Measurements from ENCODE around the gene PDCD6IP. TPM values are rescaled to one million over a fixed set of nuclear protein-coding genes. Genes with fewer than 3 reads are reported as not detected.

PDCD6IP gene
- total RNA-seq, 2 donors from 2014 or later: 165 to 251 TPM

- Histone ChIP-seq H3K36me3 (no peaks in the 10 kb centered on the region), H3K4me3 (no peak overlapping the region), H3K4me1 (replicated peaks) (no peaks in the 10 kb centered on the region), H3K9me3 (no peaks in the 10 kb centered on the region), H3K27ac (no peak overlapping the region), H3K27me3 (replicated peaks; ENCODE audit: insufficient read depth) (no peaks in the 10 kb centered on the region)
- TF ChIP-seq POLR2AphosphoS5 (IDR thresholded peaks at IDR 0.05) (no peak), POLR2A (IDR thresholded peaks at IDR 0.05) (no peak), CTCF (IDR thresholded peaks at IDR 0.05) (no peak)
- DNase-seq (ENCODE audit: low spot score): no peak
- intact Hi-C loops (cut with DNase I): no loop called here
- 82% methylated on average over 11 of the region's 11 CpGs for WGBS
Measured at GRCh38 chr3:33900809-33901505, 102.5 kb downstream of the PDCD6IP start.

GRCh38 chr3:33901862-33902563 lies 103.6 kb downstream of the PDCD6IP start:
- Histone ChIP-seq H3K27ac (no peak overlapping the region), H3K36me3 (no peaks in the 10 kb centered on the region), H3K4me3 (no peak overlapping the region), H3K4me1 (replicated peaks) (no peaks in the 10 kb centered on the region), H3K9me3 (no peaks in the 10 kb centered on the region), H3K27me3 (replicated peaks; ENCODE audit: insufficient read depth) (no peaks in the 10 kb centered on the region)
- intact Hi-C loops (cut with DNase I): no loop called here
- WGBS: 60% methylated on average over 6 of the region's 6 CpGs
- TF ChIP-seq POLR2AphosphoS5 (IDR thresholded peaks at IDR 0.05) (no peak), CTCF (IDR thresholded peaks at IDR 0.05) (no peak), POLR2A (IDR thresholded peaks at IDR 0.05) (no peak)
- DNase-seq (ENCODE audit: low spot score): no peak

GRCh38 chr3:33904730-33905129 lies 106.3 kb downstream of the PDCD6IP start:
- H3K36me3 ChIP-seq: no peaks in the 10 kb centered on the region
- WGBS: 94% methylated on average over 3 of the region's 3 CpGs
- H3K4me3 ChIP-seq: no peak overlapping the region
- intact Hi-C loops (cut with DNase I): no loop called here
- H3K4me1 ChIP-seq (replicated peaks): no peaks in the 10 kb centered on the region
- no peak overlapping the region for H3K27ac ChIP-seq
- no peak for TF ChIP-seq CTCF (IDR thresholded peaks at IDR 0.05)
- TF ChIP-seq POLR2A (IDR thresholded peaks at IDR 0.05): no peak
- no peak for TF ChIP-seq POLR2AphosphoS5 (IDR thresholded peaks at IDR 0.05)
- DNase-seq (ENCODE audit: low spot score): no peak
- H3K9me3 ChIP-seq: no peaks in the 10 kb centered on the region
- no peaks in the 10 kb centered on the region for H3K27me3 ChIP-seq (replicated peaks; ENCODE audit: insufficient read depth)

- H3K4me1 ChIP-seq (replicated peaks): no peaks in the 10 kb centered on the region
- H3K27ac ChIP-seq: no peak overlapping the region
- intact Hi-C loops (cut with DNase I): no loop called here
- WGBS: 61% methylated on average over 4 of the region's 4 CpGs
- no peaks in the 10 kb centered on the region for H3K36me3 ChIP-seq
- H3K27me3 ChIP-seq (replicated peaks; ENCODE audit: insufficient read depth): no peaks in the 10 kb centered on the region
- H3K9me3 ChIP-seq: no peaks in the 10 kb centered on the region
- no peak for DNase-seq (ENCODE audit: low spot score)
- H3K4me3 ChIP-seq: no peak overlapping the region
- TF ChIP-seq POLR2A (IDR thresholded peaks at IDR 0.05): no peak
- no peak for TF ChIP-seq POLR2AphosphoS5 (IDR thresholded peaks at IDR 0.05)
- no peak for TF ChIP-seq CTCF (IDR thresholded peaks at IDR 0.05)
Measured at GRCh38 chr3:33908250-33908851, 109.9 kb downstream of the PDCD6IP start.

Data from prostate gland (tissue), 2 donors.